T-helper 22 cell (primary cell): ENCODE measurements around the gene RAB1B.
A peak's percentile ranks its signal among the peaks of the same experiment; 100 is the strongest.

Experiments used
- DNase-seq: peaks from one replicate; pipeline ENCODE4 v3.0.0-alpha.2; 2020; ENCODE audit warnings: low read depth

The RAB1B gene

DNA sequence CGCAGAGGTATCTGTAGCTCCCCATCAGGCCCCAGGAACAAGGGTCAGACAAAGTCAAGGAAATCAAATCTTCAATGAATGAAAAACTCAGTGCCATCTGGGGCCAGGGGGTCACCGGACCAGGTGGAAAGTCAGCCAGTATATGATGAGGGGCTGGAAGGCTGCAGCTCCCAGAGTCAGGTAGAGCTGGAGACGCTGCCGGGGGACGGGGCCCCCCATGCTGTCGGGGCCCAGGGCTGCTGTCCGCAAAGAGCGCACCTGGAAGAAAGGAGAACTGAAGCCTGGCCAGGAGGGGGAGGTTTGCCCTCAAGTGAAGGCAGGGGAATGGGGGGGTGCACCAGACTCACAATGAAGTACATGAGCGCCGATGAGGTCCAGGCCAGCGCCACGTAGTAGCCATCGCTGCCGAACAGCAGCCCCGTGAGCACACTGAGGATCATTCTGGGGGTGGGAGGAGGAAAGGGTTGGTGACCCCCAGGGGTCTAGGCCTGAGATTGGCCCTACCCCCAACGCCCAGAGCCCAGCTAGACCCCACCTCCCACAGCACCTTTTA lies 16.2 kb downstream of the RAB1B start:
- no peak for DNase-seq

DNA sequence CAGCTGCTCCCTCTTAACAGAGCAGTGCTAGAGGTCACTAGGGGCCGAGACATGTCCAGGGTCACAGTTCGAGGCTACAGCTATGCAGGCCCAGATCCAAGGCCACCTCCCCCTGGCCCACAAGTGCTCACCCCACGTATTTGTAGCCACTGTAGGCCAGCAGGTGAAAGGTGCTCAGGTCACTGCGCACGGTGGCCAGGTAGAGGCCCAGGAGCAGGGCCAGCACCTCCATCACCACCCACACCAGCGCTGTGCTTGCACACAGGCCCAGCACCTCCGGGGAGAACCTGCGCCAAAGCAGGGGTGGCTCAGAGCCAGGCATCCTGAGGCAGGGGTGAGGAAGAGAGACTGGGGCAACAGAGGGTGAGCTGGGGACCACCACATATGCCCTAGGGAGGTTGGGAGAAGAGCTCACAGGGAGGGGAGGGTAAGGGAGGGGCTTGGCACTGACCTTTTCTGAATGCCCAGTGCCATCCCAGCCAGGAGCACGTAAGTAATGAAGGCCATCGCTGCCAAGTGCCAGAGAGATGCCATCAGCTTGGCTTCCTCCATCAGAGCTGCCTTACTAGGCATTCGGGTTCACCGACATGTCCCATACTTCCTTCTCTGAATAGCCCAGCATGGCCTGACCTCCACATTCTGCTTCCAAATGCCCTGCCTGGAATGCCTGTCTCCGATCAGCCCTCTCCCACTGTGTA lies 17.0 kb downstream of the RAB1B start:
- no peak for DNase-seq

DNA sequence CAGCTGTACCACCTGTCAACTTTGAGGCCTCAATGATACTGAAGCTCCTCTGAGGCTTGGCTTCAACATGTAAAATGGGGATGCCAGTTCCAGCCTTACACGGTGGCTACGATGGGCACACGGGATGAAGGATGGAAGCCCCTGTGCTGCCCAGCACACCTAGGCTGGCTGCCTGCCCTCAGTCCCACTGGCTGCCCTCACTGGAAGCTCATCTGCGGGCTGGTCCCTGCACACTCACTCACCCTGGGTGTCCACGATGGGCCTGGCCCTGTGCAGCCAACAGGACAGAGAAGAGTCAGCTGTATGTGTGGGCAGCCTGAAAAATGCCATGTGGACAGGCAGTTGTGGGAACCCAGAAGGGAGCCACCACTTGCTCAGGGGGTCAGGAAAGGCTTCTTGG lies 18.3 kb downstream of the RAB1B start:
- DNase-seq: no peak

GRCh38 chr11:66287211-66287888 lies 18.9 kb downstream of the RAB1B start:
- no peak for DNase-seq

DNA sequence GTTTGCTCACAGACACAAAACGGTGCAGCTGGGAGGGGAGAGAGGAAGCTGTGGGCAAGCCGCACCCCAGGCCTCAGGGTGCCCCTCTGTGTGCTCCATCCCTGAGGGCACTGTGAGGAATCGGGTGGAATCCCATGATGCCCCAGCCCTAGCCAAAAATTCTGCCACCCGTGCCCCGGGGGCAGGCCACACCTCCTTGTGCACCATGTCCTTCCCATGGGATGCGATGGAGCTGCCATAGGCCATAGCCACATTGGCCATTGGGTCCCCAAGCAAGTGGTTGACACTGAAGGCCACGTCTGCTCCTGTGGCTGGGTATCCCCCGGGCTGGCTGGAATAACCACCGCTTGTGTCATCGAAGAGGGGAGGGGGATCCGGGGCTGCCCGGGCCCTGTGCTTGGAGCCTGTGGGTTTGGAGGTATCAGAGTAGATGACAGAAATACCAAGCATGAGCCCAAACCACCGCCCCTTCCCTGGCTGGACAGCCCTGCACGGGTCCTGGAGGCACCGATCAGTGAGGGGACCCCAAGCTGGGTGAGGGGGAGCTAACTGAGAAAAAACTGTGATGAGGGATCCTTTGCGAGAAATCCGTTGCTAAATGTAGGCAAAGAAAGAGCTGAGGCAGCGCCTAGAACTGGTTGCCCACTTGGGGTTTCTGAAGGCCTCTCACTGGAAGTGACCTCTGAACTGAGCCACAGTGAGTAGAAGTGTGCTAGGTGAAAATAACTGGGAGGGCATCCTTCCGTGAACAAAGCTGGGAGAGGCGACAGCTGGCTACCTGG lies 19.6 kb downstream of the RAB1B start:
- no peak for DNase-seq

DNA sequence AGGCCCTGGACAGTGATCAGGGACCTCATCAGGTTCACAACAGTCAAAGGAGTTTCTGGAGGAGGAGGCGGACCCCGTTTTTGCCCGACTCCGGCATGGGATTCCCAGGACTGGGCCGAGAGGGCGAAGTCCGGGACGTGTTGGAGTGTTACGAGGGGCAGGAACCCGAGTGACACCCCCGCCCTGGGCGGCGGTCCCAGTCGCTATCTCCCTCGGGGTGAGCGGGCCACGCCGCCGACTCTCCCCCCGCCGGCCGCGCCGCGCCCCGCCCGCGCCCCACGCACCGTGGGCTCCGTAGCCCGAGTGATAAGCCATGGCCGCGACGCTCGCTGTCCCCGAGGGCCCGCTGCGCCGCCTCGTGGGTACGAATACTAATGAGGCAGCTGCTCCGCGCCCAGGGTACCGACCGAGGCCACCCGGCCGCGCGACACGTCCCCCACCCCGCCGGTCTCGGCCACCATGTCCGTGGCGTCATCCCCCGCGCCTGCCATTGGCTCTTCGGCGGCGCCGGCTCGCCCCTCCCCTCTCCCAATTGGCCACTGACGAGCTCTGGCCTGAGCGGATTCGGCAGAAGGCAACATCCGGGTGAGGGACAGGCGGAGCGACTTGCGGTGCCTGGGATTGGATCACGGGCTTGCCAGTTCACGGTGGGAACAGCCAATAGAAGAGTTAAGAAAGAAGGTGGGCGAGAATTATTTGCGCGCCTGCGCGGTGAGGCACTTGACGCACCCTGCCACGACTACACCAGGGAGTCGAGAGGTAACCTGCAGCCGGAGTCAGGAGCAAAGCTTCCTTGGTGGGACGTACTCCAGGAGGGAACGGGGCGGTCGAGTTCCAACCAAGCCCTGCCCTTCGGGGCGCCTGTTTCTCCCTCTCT lies 20.5 kb downstream of the RAB1B start, which contains the start of gene YIF1A:
TSS of gene YIF1A (minus strand) at position 473 of the 877 bp plus-strand sequence. CDS start at position 315, 158 bp downstream.
- peak; percentile 99 for DNase-seq

- peak; percentile 69 for DNase-seq
Measured at GRCh38 chr11:66289548-66290329, 21.3 kb downstream of the RAB1B start.

GRCh38 chr11:66290330-66290621 lies 21.8 kb downstream of the RAB1B start:
- DNase-seq: no peak

- DNase-seq: no peak
Measured at GRCh38 chr11:66291303-66291705, 22.9 kb downstream of the RAB1B start.

DNA sequence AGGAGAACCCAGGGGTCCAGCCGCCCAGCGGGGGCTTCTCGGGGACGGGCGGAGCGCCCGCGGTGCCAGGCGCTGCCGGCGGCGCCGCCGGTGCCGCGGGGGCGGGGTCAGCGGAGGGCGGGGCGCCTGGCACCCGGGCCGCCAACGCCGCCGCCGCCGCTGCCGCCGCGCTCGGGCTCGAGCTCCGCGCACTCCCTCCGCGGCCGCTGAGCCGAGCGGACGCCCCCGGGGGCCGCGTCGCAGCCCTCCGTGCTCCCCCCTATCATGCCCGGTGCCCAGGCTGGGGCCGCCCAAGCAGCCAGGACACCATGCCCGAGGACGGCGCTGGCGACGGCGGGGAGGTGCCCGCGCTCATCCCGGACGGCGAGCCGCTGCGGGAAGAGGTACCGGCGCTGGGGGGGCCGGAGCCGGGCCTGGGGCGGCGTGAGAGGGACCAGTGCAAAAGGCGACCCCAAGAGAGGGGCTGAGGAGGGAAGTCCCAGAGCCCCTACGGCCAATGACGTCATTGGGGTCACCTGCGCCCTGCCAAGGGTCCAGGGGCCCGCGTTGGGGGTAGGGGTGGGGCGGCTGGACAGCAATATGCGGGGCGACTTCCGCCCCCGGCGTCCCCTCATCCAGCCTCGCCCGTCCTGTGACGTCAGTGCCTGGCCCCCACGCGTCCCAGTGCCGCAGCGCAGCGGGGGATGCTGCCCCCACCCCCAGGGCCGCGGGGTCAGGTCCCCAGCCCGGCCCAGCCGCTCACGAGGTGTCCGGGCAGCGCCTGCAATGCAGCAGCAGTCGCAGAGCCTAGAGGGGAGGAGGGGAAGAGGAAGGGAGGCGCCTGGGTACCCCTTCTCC lies 23.5 kb downstream of the RAB1B start, which contains the start of gene TMEM151A:
TSS of gene TMEM151A (plus strand) at position 189 of the 837 bp plus-strand sequence. CDS start at position 309, 120 bp downstream.
- DNase-seq: no peak

GRCh38 chr11:66292543-66293332 lies 24.3 kb downstream of the RAB1B start:
- DNase-seq: no peak

DNA sequence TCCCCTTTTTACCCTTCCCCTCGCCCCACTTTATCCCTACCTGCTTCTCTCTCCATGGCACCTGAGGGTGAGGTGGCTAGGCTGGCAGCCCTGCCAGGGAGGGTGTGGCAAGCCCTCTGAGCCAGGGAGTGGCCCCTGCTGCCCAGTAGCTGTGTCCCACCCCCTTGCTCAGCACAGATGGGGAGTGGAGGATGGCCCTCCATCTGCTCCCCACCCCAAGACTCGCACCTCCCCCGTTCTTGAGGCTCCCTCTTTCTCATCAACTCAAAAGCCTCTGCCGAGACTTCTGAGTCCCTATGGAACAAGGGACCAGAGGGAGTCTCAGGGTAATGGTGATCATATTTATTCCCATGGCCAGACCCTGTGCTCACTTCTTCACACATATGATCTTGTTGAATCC lies 24.9 kb downstream of the RAB1B start:
- DNase-seq: no peak

DNA sequence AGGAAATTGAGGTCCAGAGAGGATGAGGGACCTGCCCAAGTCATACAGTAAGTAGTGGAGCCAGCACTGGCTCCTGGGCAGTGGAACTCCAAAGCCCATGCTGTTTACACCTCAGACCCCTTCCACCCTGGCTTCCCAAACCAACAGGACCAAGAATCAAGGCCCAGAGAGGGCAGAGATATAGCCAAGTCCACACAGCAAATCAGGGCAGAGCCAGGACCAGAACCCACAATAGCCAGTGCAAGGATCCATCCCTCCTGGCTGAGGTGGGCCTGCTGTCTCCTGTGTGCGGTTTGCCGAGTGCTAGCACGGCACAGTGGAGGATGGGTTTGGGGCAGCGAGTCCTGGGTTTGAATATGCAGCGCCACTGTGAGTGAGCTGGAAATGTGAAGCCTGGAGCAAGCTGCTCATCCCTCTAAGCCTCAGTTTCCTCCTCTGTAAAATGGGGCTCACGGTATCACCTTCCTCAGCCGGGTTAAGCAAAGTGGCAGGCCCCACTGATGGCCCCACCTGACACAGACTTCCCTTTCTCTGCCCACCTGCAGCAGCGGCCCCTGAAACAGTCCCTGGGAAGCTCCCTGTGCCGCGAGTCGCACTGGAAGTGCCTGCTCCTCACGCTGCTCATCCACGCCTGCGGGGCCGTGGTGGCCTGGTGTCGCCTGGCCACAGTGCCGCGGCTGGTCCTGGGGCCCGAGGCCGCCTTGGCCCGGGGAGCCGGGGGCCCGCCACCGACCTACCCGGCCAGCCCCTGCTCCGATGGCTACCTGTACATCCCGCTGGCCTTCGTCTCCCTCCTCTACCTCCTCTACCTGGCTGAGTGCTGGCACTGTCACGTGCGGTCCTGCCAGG lies 25.6 kb downstream of the RAB1B start:
- no peak for DNase-seq

GRCh38 chr11:66294626-66295620 lies 26.5 kb downstream of the RAB1B start:
- no peak for DNase-seq

- no peak for DNase-seq
Measured at GRCh38 chr11:66297610-66298009, 29.2 kb downstream of the RAB1B start.

- DNase-seq: no peak
Measured at GRCh38 chr11:66299186-66299585, 30.7 kb downstream of the RAB1B start.

- no peak for DNase-seq
Measured at GRCh38 chr11:66302656-66303055, 34.2 kb downstream of the RAB1B start.
